ENCODE measurements around the gene CHMP1B. TPM values are rescaled to one million over a fixed set of nuclear protein-coding genes. Genes with fewer than 3 reads are reported as not detected.

Gene CHMP1B
- total and polyA plus RNA-seq, 2 donors (not counting 1 experiment from before 2014, with no cell fraction given): 26.5 to 49.7 TPM

- no peak for DNase-seq (ENCODE audit: low read depth in 2 of 2)
- H3K36me3 ChIP-seq (ENCODE audit: control insufficient read depth, insufficient read depth, low read length): no peaks in the 10 kb centered on the region
- H3K27ac ChIP-seq (ENCODE audit: insufficient read depth, low read length): no peak overlapping the region
- H3K4me2 ChIP-seq (ENCODE audit: extremely low read depth, insufficient read depth, low read length): no peak overlapping the region
- no peak for TF ChIP-seq CTCF (conservative IDR thresholded peaks at IDR 0.05 in 1 of 2, IDR thresholded peaks at IDR 0.05 in 1 of 2; ENCODE audit: low read depth in 1 of 2, low read length in 2 of 2)
- TF ChIP-seq EZH2 (IDR thresholded peaks at IDR 0.05; ENCODE audit: low read length, missing control alignments): no peak
- no peaks in the 10 kb centered on the region for H4K20me1 ChIP-seq (ENCODE audit: control insufficient read depth, extremely low read depth, insufficient read depth, low read length)
- no peaks in the 10 kb centered on the region for H3K27me3 ChIP-seq (ENCODE audit: control insufficient read depth, insufficient read depth, low read length)
- H3K79me2 ChIP-seq (ENCODE audit: control insufficient read depth, insufficient read depth, low read length): no peaks in the 10 kb centered on the region
- no peak overlapping the region for H2AFZ ChIP-seq (ENCODE audit: low read length)
- H3K4me1 ChIP-seq (ENCODE audit: control insufficient read depth, extremely low read depth, insufficient read depth, low read length): no peaks in the 10 kb centered on the region
- no peaks in the 10 kb centered on the region for H3K9me3 ChIP-seq (ENCODE audit: control insufficient read depth, insufficient read depth, low read depth, low read length)
- no peak overlapping the region for H3K4me3 ChIP-seq (replicated peaks in 1 of 4; ENCODE audit: control extremely low read depth in 1 of 4, insufficient read depth in 1 of 4, low read depth in 3 of 4, low read length in 4 of 4)
- no peak overlapping the region for H3K9ac ChIP-seq (ENCODE audit: insufficient read depth, low read length)
Observed at GRCh38 chr18:11864471-11864870, 13.3 kb downstream of the CHMP1B start.

- Histone ChIP-seq H3K4me2 (ENCODE audit: extremely low read depth, insufficient read depth, low read length) (no peak overlapping the region), H3K9ac (ENCODE audit: insufficient read depth, low read length) (no peak overlapping the region), H3K9me3 (ENCODE audit: control insufficient read depth, insufficient read depth, low read depth, low read length) (no peaks in the 10 kb centered on the region), H3K4me3 (replicated peaks in 1 of 4; ENCODE audit: control extremely low read depth in 1 of 4, insufficient read depth in 1 of 4, low read depth in 3 of 4, low read length in 4 of 4) (no peak overlapping the region), H3K79me2 (ENCODE audit: control insufficient read depth, insufficient read depth, low read length) (no peaks in the 10 kb centered on the region), H3K36me3 (ENCODE audit: control insufficient read depth, insufficient read depth, low read length) (no peaks in the 10 kb centered on the region), H4K20me1 (ENCODE audit: control insufficient read depth, extremely low read depth, insufficient read depth, low read length) (no peaks in the 10 kb centered on the region), H3K27me3 (ENCODE audit: control insufficient read depth, insufficient read depth, low read length) (no peaks in the 10 kb centered on the region), H3K4me1 (ENCODE audit: control insufficient read depth, extremely low read depth, insufficient read depth, low read length) (no peaks in the 10 kb centered on the region), H2AFZ (ENCODE audit: low read length) (no peak overlapping the region), H3K27ac (ENCODE audit: insufficient read depth, low read length) (no peak overlapping the region)
- DNase-seq (ENCODE audit: low read depth in 2 of 2): no peak
- TF ChIP-seq EZH2 (IDR thresholded peaks at IDR 0.05; ENCODE audit: low read length, missing control alignments) (no peak), CTCF (conservative IDR thresholded peaks at IDR 0.05 in 1 of 2, IDR thresholded peaks at IDR 0.05 in 1 of 2; ENCODE audit: low read depth in 1 of 2, low read length in 2 of 2) (no peak)
Observed at GRCh38 chr18:11865071-11865470, 13.9 kb downstream of the CHMP1B start.

- H3K4me2 ChIP-seq (ENCODE audit: extremely low read depth, insufficient read depth, low read length): no peak overlapping the region
- no peak for TF ChIP-seq CTCF (conservative IDR thresholded peaks at IDR 0.05 in 1 of 2, IDR thresholded peaks at IDR 0.05 in 1 of 2; ENCODE audit: low read depth in 1 of 2, low read length in 2 of 2)
- no peak overlapping the region for H3K4me3 ChIP-seq (replicated peaks in 1 of 4; ENCODE audit: control extremely low read depth in 1 of 4, insufficient read depth in 1 of 4, low read depth in 3 of 4, low read length in 4 of 4)
- H3K27me3 ChIP-seq (ENCODE audit: control insufficient read depth, insufficient read depth, low read length): no peaks in the 10 kb centered on the region
- DNase-seq (ENCODE audit: low read depth in 2 of 2): no peak
- H3K36me3 ChIP-seq (ENCODE audit: control insufficient read depth, insufficient read depth, low read length): no peaks in the 10 kb centered on the region
- no peaks in the 10 kb centered on the region for H3K4me1 ChIP-seq (ENCODE audit: control insufficient read depth, extremely low read depth, insufficient read depth, low read length)
- no peaks in the 10 kb centered on the region for H4K20me1 ChIP-seq (ENCODE audit: control insufficient read depth, extremely low read depth, insufficient read depth, low read length)
- no peak overlapping the region for H2AFZ ChIP-seq (ENCODE audit: low read length)
- H3K79me2 ChIP-seq (ENCODE audit: control insufficient read depth, insufficient read depth, low read length): no peaks in the 10 kb centered on the region
- no peaks in the 10 kb centered on the region for H3K9me3 ChIP-seq (ENCODE audit: control insufficient read depth, insufficient read depth, low read depth, low read length)
- H3K9ac ChIP-seq (ENCODE audit: insufficient read depth, low read length): no peak overlapping the region
- H3K27ac ChIP-seq (ENCODE audit: insufficient read depth, low read length): no peak overlapping the region
Observed at GRCh38 chr18:11866329-11866728, 15.1 kb downstream of the CHMP1B start.
